Inflammatory macrophage (primary cell): ENCODE results near the gene DUOXA2.
A peak's percentile ranks its signal among the peaks of the same experiment; 100 is the strongest.

Experiments
- DNase-seq, 2 donors: peaks; one replicate each; pipeline ENCODE4 v3.0.0-alpha.2; 2020 to 2022

Gene DUOXA2

GRCh38 chr15:45164914-45165313, 50.8 kb downstream of the DUOXA2 start:
- DNase-seq: no peak

GRCh38 chr15:45165536-45165935, 51.4 kb downstream of the DUOXA2 start:
- DNase-seq: no peak

- DNase-seq: peak; percentile 92
These were observed 52.9 kb downstream of the DUOXA2 start for GRCh38 chr15:45166834-45167630.

GRCh38 chr15:45167631-45168205, 53.6 kb downstream of the DUOXA2 start:
- no peak for DNase-seq
